AG20443 (cell line): ENCODE data around the gene NQO1.
A peak's percentile ranks its signal among the peaks of the same experiment; 100 is the strongest.

Experiments
- DNase-seq: peaks from one replicate; pipeline ENCODE4 v3.0.0; 2012; ENCODE audit warnings: low spot score, mixed read lengths

The NQO1 gene

GRCh38 chr16:69706256-69706974 is 19.9 kb downstream of the NQO1 start:
- DNase-seq, result peak; percentile 35

DNA sequence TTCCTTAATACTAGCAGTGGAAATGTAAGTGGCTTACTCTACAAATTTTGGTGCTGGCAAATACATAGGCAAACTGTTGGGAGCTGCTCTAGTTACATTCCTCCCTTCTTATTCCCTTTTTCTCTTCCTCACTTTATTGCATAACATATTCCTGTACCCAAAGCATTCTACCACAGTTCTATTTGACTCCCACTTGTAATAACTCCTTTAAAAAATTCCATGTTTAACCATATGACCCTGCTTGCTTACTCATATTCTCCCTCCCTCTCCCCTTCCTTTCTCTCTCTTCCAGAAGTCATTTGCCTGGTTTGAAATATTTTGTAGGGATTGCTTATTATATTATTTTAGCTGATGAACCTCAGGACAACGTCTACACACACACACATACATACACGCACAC is 22.7 kb downstream of the NQO1 start:
- DNase-seq, result no peak

GRCh38 chr16:69701866-69702265 is 24.5 kb downstream of the NQO1 start:
- no peak for DNase-seq

DNA sequence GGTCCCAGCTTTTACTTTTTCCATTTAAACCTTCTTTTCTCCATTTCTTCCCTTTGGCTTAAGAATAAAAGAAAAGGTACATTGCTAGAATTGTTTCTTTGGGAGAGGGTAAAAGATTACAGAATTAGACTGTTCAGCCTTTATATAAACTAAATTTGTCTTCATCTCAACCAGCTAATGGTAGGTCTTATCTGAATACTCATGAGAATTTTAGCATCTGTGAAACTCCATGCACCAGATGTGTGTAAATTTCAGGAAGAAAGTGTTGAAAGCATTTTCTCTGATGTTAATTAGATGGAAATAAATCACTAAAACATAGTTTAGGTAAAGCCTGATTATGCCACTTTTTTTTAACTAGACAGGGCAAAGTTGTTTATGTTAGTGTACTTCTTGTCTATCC is 24.9 kb downstream of the NQO1 start:
- no peak for DNase-seq

- DNase-seq, result no peak
Observed at GRCh38 chr16:69699915-69700314, 26.4 kb downstream of the NQO1 start.

DNA sequence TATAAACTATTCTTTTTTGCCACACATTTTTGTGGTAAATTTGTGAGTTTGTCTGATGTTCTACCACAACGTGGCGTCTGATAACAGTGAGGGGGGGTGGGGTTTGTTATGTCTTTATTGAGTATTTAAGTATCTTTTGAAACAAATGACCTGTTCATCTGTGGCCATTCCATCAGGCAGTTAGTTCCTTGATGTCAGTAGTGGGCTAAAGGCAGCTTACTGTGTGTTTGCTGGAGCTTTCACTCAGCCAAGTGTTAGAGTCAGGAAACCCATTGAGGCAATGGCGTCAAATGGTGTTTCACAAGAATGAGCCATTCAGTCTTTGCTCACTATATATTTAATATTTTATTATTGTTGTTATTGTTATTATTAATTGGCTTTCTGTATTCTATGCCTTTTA is 28.0 kb downstream of the NQO1 start:
- DNase-seq, result no peak

- DNase-seq, result no peak
Observed at GRCh38 chr16:69693916-69694315, 32.4 kb downstream of the NQO1 start.

GRCh38 chr16:69691980-69692911 is 34.1 kb downstream of the NQO1 start:
- DNase-seq, result peak; percentile 61

GRCh38 chr16:69688589-69688988 is 37.8 kb downstream of the NQO1 start:
- no peak for DNase-seq

DNA sequence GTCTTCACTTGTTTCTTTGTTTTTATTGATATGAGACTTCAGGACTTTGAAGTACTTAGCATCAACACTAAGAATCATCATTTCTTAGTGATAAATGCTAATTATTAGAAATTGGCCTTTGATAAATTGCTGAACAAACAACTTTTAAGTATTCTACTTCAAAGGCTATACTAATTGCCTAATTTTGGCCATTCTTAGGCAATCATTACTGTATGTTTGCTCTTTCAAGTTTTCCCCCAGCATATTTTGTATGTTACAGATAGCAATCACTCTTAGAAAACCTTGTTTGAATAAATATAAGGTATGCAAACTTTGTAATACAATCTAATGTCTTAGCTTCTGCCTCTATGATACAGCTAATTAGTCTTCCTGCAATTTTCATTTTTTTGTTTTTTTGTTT is 46.0 kb downstream of the NQO1 start:
- DNase-seq, result no peak

DNA sequence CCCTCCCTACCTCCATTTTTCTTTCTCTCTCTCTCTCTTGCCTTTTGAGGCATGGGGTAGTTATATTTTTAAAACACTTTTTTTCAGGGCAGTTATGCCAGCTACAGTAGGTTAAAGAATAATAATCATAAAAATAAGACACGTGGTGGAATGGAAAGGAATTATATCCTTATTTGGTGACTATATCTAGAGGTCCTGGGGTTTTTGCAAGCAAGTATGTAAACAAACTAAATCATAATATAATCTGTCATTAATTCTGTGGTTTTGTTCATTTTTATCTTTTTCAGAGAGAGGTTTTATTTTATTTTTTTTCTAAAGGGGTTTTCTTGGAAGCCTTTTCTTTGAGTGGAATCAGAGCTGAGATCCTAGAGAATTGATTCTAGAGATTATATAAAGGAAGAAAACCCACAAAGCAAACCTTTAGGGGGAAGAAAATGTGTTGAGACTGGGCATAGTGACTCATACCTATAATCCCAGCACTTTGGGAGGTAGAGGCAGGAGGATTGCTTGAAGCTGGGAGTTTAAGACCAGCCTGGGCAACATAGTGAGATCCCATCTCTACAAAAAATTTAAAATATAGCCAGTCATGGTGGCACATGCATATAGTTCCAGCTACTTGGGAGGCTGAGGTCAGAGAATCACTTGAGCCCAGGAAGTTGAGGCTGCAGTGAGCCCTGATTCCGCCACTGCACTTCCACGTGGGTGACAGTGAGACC is 53.2 kb downstream of the NQO1 start:
- no peak for DNase-seq

DNA sequence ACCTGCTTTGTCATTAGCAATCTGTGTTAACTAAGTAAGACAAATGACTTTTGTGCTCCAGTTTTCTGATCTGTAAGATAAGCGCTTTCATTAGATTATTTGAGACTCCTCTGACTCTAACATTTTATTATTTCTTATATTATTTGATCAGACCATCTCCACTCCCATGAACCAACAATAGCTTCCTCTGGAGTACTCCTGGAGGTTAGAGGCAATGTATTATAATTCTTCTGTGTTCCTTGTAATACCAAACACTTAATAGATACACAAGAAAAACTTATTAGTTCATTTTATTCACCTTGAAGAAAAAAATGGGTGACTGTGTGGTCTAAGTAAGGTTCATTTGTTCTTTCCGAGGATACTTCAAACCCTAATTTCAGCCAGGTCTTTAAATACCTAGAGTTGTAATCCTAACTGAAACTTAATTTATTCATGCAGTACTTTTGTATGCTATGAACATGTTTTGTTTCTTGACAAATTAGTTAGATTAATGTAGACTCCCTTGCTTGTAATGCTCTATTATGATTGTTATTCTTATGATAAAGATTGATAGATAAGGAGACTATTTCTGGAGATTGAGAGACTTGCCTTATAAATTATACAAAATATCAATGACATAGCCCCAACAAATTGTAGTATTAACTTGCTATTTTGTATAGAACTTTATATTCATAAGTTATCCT is 53.9 kb downstream of the NQO1 start:
- no peak for DNase-seq

- DNase-seq, result no peak
Observed at GRCh38 chr16:69669577-69669976, 56.8 kb downstream of the NQO1 start.

DNA sequence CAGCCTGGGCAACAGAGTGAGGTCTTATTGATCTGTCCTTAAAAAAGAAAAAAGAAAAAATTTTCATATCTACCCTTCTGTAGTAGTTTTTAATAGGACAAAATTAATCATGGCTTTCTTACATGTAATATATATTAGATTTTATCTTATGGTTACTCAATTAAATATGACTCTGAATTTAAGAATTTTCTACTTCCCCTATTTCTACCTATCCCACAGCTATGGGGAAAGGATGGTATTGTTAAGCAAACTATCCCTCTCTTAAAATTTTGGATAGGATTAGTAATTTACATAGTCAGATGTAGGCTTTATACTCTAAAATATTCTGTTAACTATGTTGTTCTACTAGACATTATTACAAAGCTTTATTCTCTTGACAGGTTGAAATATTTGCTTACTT is 62.5 kb downstream of the NQO1 start:
- no peak for DNase-seq

GRCh38 chr16:69662901-69663300 is 63.5 kb downstream of the NQO1 start:
- DNase-seq, result no peak

GRCh38 chr16:69660166-69660565 is 66.2 kb downstream of the NQO1 start:
- DNase-seq, result no peak
